Measurements from ENCODE around the gene THSD7A. TPM values are rescaled to one million over a fixed set of nuclear protein-coding genes. Genes with fewer than 3 reads are reported as not detected.

Gene THSD7A
- total and polyA plus RNA-seq, 2 of the 8 experiments (the other 6 are each of a cell fraction or from before 2014, with no cell fraction given), result 0.44 to 1.2 TPM

DNA sequence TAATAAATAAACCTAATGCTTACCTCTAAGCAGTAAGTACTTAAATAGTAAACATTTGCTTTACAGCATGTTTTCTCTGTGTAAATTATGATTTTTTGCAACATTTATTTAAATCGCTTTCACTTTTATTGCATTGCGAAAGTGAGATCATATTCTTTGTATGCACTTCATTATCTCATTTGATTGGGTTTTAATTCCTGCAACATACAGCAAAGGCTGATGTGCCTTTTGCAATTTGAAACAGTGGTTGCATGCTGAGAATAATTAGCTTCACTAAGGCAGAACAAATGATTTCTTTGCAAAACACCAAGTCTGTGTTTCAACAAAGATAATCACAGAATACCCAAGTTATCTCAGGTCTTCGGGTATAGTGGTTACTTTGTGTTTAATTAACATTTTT is 16.3 kb upstream of the THSD7A start (continued):
- TF ChIP-seq CHD7 (IDR thresholded peaks at IDR 0.05; ENCODE audit: insufficient replicate concordance, low read length) (peak; percentile 38), GTF2F1 (IDR thresholded peaks at IDR 0.05; ENCODE audit: borderline replicate concordance, low read depth, low read length) (no peak), EP300 (IDR thresholded peaks at IDR 0.05; ENCODE audit: borderline replicate concordance in 1 of 2, low read depth in 2 of 2, low read length in 2 of 2) (no peak)

Data from H1 (cell line).